NOMO-1 treated with dmso at 0.1 percent for 144 hours (cell line): Measurements from ENCODE around the gene TGFA.

ENCODE experiments used
- DNase-seq: peaks from one replicate; lab custom pipeline; 2025; ENCODE audit not compliant: unreplicated experiment; lab: John Stamatoyannopoulos, UW

TGFA gene

GRCh38 chr2:70553584-70554337 is at the start of gene TGFA:
TGFA (minus strand) TSS chr2:70553826; CDS start chr2:70553767, 59 bp downstream.
- peak; percentile 67 for DNase-seq

GRCh38 chr2:70603066-70603465 is 49.4 kb upstream of the TGFA start:
- DNase-seq: no peak

GRCh38 chr2:70598197-70598596 is 44.6 kb upstream of the TGFA start:
- no peak for DNase-seq

- peak; percentile 64 for DNase-seq
Measured at GRCh38 chr2:70596739-70597138, 43.1 kb upstream of the TGFA start.

- peak; percentile 13 for DNase-seq
Measured at GRCh38 chr2:70596293-70596692, 42.7 kb upstream of the TGFA start.

GRCh38 chr2:70583091-70583490 is 29.5 kb upstream of the TGFA start:
- DNase-seq: no peak

- peak; percentile 54 for DNase-seq
Measured at GRCh38 chr2:70580352-70580751, 26.7 kb upstream of the TGFA start.

GRCh38 chr2:70574618-70575017 is 21.0 kb upstream of the TGFA start:
- DNase-seq: no peak

- DNase-seq: no peak
Measured at GRCh38 chr2:70574109-70574508, 20.5 kb upstream of the TGFA start.

GRCh38 chr2:70570041-70570661 is 16.5 kb upstream of the TGFA start:
- no peak for DNase-seq

GRCh38 chr2:70569559-70569958 is 15.9 kb upstream of the TGFA start:
- DNase-seq: no peak

GRCh38 chr2:70566906-70567305 is 13.3 kb upstream of the TGFA start:
- no peak for DNase-seq

- DNase-seq: no peak
Measured at GRCh38 chr2:70566464-70566863, 12.8 kb upstream of the TGFA start.

- no peak for DNase-seq
Measured at GRCh38 chr2:70565039-70565731, 11.6 kb upstream of the TGFA start.

- DNase-seq: no peak
Measured at GRCh38 chr2:70561893-70562292, 8.3 kb upstream of the TGFA start.

- no peak for DNase-seq
Measured at GRCh38 chr2:70560442-70560841, 6.8 kb upstream of the TGFA start.

GRCh38 chr2:70560040-70560439 is 6.4 kb upstream of the TGFA start:
- DNase-seq: no peak

GRCh38 chr2:70558195-70558808 is 4.7 kb upstream of the TGFA start:
- no peak for DNase-seq

- no peak for DNase-seq
Measured at GRCh38 chr2:70557171-70557838, 3.7 kb upstream of the TGFA start.

GRCh38 chr2:70556608-70557007 is 3.0 kb upstream of the TGFA start:
- DNase-seq: no peak

- DNase-seq: no peak
Measured at GRCh38 chr2:70554338-70554892, 789 bp upstream of the TGFA start.
